SK-N-MC (cell line): ENCODE data around the gene MRPS24.

Source experiments
- EZH2 ChIP-seq: fragments of 200-600 bp; sonication (generic); IDR thresholded peaks from one replicate; pipeline ENCODE4 v1.6.1; 2017; ENCODE audit warnings: antibody characterized with exemption
- POLR2AphosphoS5 ChIP-seq: IDR thresholded peaks from 2 replicates; pipeline ENCODE4 v1.6.1; 2012; ENCODE audit warnings: mild to moderate bottlenecking, low read depth, low read length, borderline replicate concordance

DNA sequence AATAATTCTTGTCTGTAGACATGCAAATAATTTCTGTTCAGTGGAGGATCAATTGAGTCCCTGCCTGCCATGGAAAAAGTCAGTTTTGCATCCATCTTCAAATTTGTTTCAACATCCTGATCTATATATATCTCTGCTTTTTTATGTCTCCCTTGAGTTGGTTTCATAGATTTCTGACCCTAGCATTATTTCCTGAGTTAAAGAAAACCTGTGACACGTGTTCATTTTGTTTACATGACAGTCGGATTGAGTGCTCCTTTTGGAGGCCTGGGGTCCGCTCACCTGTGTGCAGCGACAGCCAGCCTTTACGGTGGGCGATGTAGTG is 674 bp downstream of the MRPS24 start:
- no peak for TF ChIP-seq EZH2
- TF ChIP-seq POLR2AphosphoS5, result no peak
